ENCODE measurements around the gene CDC42BPA. TPM values are rescaled to one million over a fixed set of nuclear protein-coding genes. Genes with fewer than 3 reads are reported as not detected.

The CDC42BPA gene
- total RNA-seq, 1 experiment from 2014 or later: 25.2 TPM

DNA sequence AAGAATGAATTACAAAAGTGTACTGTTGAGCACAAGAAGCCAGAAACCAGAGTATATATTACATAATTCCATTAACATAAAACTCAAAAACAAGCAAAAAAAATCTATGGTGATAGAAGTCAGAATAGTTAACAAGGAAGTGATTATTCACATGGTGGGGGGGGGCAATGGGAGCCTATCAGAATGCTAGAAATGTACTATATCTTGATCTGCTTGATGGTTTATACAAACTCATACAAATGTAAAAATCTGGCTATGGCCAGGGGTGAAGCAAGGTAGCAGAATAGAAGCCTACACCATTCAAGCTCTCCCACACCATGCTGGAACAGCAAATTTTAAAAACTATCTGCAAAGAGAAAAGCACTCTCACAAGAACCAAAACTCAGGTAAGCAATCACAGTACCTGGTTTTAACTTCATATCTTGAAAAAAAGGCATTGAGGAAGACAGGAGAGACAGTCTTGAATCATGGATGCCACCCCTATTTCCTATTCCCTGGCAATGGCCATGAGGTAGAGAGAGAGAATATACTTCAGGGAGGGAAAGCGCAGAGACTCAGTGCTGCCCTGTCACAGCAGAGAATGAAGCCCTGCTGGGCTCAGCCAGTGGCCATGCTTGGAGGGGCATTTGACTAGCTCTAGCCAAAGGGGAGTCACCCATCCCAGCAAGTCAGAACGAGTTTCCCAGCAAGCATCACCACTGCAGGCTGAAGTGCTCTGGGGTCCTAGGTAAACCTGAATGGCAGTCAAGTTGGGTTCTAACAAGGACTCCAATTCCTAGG is 73.8 kb downstream of the CDC42BPA start (continued):
- TF ChIP-seq NR2C2 (CRISPR knock-in tag; IDR thresholded peaks at IDR 0.05): no peak

DNA sequence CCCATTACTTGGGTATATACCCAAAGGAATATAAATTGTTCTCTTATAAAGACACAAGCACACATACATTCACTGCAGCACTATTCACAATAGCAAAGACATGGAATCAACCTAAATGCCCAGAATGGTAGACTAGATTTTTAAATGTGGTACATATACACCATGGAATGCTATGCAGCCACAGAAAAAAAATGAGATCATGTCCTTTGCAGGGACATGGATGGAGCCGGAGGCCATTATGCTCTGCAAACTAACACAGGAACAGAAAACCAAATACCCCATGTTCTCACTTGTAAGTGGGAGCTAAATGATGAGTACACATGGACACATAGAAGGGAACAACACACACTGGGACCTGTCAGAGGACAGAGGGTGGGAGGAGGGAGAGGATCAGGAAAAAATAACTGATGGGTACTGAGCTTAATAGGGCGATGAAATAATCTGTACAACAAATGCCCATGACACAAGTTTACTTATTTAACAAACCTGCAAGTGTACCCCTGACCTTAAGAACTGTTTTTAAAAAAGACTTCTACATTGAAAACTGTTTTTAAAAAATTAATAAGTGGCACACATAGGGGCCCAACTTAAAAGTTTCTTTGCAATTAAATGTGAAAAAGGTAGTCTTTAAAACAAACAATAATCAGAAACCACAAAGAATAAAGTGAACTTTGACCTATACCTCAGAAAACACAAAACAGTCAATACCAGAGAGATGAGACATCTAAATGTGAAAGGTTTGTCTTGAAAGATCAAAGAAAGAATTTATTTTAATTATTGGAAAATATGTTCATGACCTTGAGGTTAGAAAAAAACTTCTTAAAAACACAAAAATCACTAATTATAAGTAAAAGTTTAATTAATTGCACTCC is 75.2 kb downstream of the CDC42BPA start:
- ATAC-seq (no peak), DNase-seq (ENCODE audit: low spot score) (no peak)
- CTCF ChIA-PET: no interaction called here
- Mint-ChIP-seq H3K4me1 (peaks cover 14% of the 10 kb centered on the region), H3K4me3 (no peak overlapping the region), H3K36me3 (no peaks in the 10 kb centered on the region), H3K9me3 (no peaks in the 10 kb centered on the region), H3K27me3 (ENCODE audit: low read depth) (no peaks in the 10 kb centered on the region), H3K27ac (no peak overlapping the region)
- TF ChIP-seq FOXP1 (CRISPR knock-in tag; IDR thresholded peaks at IDR 0.05; ENCODE audit: borderline replicate concordance): no peak
- TF ChIP-seq NFYB (CRISPR knock-in tag; conservative IDR thresholded peaks at IDR 0.05; ENCODE audit: low read depth): no peak
- no peak for TF ChIP-seq ZNF219 (CRISPR knock-in tag; IDR thresholded peaks at IDR 0.05; ENCODE audit: borderline replicate concordance)
- POLR2A ChIA-PET: no interaction called here

DNA sequence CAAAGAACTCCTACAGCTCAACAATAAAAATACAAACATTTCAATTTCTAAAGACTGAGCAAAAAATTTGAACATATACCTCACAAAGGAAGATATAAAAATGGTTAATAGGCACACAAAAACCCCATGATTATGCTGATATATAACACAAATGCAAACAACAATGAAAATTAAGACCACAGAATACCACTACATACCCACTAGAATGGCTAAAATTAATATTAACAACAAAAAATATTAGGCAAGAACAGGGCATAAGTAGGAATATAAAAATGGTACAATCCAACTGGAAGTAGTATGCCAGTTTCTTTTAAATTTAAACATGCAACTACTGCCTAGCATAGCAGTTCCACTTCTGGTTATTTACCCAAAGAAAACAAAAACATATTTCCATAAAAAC is 77.3 kb downstream of the CDC42BPA start:
- no peak for TF ChIP-seq ELF4 (CRISPR knock-in tag; IDR thresholded peaks at IDR 0.05; ENCODE audit: low read depth)
- TF ChIP-seq, protein P1, sequence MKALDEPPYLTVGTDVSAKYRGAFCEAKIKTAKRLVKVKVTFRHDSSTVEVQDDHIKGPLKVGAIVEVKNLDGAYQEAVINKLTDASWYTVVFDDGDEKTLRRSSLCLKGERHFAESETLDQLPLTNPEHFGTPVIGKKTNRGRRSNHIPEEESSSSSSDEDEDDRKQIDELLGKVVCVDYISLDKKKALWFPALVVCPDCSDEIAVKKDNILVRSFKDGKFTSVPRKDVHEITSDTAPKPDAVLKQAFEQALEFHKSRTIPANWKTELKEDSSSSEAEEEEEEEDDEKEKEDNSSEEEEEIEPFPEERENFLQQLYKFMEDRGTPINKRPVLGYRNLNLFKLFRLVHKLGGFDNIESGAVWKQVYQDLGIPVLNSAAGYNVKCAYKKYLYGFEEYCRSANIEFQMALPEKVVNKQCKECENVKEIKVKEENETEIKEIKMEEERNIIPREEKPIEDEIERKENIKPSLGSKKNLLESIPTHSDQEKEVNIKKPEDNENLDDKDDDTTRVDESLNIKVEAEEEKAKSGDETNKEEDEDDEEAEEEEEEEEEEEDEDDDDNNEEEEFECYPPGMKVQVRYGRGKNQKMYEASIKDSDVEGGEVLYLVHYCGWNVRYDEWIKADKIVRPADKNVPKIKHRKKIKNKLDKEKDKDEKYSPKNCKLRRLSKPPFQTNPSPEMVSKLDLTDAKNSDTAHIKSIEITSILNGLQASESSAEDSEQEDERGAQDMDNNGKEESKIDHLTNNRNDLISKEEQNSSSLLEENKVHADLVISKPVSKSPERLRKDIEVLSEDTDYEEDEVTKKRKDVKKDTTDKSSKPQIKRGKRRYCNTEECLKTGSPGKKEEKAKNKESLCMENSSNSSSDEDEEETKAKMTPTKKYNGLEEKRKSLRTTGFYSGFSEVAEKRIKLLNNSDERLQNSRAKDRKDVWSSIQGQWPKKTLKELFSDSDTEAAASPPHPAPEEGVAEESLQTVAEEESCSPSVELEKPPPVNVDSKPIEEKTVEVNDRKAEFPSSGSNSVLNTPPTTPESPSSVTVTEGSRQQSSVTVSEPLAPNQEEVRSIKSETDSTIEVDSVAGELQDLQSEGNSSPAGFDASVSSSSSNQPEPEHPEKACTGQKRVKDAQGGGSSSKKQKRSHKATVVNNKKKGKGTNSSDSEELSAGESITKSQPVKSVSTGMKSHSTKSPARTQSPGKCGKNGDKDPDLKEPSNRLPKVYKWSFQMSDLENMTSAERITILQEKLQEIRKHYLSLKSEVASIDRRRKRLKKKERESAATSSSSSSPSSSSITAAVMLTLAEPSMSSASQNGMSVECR (CRISPR knock-in tag; IDR thresholded peaks at IDR 0.05; ENCODE audit: borderline replicate concordance): no peak
- TF ChIP-seq, protein P2, sequence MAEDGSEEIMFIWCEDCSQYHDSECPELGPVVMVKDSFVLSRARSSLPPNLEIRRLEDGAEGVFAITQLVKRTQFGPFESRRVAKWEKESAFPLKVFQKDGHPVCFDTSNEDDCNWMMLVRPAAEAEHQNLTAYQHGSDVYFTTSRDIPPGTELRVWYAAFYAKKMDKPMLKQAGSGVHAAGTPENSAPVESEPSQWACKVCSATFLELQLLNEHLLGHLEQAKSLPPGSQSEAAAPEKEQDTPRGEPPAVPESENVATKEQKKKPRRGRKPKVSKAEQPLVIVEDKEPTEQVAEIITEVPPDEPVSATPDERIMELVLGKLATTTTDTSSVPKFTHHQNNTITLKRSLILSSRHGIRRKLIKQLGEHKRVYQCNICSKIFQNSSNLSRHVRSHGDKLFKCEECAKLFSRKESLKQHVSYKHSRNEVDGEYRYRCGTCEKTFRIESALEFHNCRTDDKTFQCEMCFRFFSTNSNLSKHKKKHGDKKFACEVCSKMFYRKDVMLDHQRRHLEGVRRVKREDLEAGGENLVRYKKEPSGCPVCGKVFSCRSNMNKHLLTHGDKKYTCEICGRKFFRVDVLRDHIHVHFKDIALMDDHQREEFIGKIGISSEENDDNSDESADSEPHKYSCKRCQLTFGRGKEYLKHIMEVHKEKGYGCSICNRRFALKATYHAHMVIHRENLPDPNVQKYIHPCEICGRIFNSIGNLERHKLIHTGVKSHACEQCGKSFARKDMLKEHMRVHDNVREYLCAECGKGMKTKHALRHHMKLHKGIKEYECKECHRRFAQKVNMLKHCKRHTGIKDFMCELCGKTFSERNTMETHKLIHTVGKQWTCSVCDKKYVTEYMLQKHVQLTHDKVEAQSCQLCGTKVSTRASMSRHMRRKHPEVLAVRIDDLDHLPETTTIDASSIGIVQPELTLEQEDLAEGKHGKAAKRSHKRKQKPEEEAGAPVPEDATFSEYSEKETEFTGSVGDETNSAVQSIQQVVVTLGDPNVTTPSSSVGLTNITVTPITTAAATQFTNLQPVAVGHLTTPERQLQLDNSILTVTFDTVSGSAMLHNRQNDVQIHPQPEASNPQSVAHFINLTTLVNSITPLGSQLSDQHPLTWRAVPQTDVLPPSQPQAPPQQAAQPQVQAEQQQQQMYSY (CRISPR knock-in tag; IDR thresholded peaks at IDR 0.05): no peak
- TF ChIP-seq, protein P3, sequence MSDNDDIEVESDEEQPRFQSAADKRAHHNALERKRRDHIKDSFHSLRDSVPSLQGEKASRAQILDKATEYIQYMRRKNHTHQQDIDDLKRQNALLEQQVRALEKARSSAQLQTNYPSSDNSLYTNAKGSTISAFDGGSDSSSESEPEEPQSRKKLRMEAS (CRISPR knock-in tag; IDR thresholded peaks at IDR 0.05): no peak
- TF ChIP-seq ZNF671 (CRISPR knock-in tag; IDR thresholded peaks at IDR 0.05): no peak
- no peak for TF ChIP-seq EMX1 (CRISPR knock-in tag; IDR thresholded peaks at IDR 0.05)
- no peak for TF ChIP-seq JUN (CRISPR knock-in tag; IDR thresholded peaks at IDR 0.05)
- TF ChIP-seq, protein P4, sequence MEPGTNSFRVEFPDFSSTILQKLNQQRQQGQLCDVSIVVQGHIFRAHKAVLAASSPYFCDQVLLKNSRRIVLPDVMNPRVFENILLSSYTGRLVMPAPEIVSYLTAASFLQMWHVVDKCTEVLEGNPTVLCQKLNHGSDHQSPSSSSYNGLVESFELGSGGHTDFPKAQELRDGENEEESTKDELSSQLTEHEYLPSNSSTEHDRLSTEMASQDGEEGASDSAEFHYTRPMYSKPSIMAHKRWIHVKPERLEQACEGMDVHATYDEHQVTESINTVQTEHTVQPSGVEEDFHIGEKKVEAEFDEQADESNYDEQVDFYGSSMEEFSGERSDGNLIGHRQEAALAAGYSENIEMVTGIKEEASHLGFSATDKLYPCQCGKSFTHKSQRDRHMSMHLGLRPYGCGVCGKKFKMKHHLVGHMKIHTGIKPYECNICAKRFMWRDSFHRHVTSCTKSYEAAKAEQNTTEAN (CRISPR knock-in tag; IDR thresholded peaks at IDR 0.05): no peak
- TF ChIP-seq ZNF317 (CRISPR knock-in tag; IDR thresholded peaks at IDR 0.05; ENCODE audit: borderline replicate concordance, low read depth): no peak
- TF ChIP-seq, protein P5, sequence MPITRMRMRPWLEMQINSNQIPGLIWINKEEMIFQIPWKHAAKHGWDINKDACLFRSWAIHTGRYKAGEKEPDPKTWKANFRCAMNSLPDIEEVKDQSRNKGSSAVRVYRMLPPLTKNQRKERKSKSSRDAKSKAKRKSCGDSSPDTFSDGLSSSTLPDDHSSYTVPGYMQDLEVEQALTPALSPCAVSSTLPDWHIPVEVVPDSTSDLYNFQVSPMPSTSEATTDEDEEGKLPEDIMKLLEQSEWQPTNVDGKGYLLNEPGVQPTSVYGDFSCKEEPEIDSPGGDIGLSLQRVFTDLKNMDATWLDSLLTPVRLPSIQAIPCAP (CRISPR knock-in tag; IDR thresholded peaks at IDR 0.05): no peak
- TF ChIP-seq, protein P6, sequence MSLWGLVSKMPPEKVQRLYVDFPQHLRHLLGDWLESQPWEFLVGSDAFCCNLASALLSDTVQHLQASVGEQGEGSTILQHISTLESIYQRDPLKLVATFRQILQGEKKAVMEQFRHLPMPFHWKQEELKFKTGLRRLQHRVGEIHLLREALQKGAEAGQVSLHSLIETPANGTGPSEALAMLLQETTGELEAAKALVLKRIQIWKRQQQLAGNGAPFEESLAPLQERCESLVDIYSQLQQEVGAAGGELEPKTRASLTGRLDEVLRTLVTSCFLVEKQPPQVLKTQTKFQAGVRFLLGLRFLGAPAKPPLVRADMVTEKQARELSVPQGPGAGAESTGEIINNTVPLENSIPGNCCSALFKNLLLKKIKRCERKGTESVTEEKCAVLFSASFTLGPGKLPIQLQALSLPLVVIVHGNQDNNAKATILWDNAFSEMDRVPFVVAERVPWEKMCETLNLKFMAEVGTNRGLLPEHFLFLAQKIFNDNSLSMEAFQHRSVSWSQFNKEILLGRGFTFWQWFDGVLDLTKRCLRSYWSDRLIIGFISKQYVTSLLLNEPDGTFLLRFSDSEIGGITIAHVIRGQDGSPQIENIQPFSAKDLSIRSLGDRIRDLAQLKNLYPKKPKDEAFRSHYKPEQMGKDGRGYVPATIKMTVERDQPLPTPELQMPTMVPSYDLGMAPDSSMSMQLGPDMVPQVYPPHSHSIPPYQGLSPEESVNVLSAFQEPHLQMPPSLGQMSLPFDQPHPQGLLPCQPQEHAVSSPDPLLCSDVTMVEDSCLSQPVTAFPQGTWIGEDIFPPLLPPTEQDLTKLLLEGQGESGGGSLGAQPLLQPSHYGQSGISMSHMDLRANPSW (CRISPR knock-in tag; conservative IDR thresholded peaks at IDR 0.05; ENCODE audit: low read depth): no peak
- TF ChIP-seq, protein P7, sequence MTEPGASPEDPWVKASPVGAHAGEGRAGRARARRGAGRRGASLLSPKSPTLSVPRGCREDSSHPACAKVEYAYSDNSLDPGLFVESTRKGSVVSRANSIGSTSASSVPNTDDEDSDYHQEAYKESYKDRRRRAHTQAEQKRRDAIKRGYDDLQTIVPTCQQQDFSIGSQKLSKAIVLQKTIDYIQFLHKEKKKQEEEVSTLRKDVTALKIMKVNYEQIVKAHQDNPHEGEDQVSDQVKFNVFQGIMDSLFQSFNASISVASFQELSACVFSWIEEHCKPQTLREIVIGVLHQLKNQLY (CRISPR knock-in tag; IDR thresholded peaks at IDR 0.05): no peak
- TF ChIP-seq HMGA2 (CRISPR knock-in tag; IDR thresholded peaks at IDR 0.05): no peak
- ChIA-PET CTCF (no interaction called here), POLR2A (interaction anchor here (0.7 kb wide), 1 partner anchor 166 kb away, joined by 3 read pairs; no protein-coding TSS in a partner anchor)
- no peak overlapping the region for H3K4me3 Mint-ChIP-seq
- no peak overlapping the region for H3K27ac Mint-ChIP-seq
- ATAC-seq (no peak), DNase-seq (ENCODE audit: low spot score) (no peak)
- no peaks in the 10 kb centered on the region for H3K27me3 Mint-ChIP-seq (ENCODE audit: low read depth)
- H3K9me3 Mint-ChIP-seq: no peaks in the 10 kb centered on the region
- peaks cover 14% of the 10 kb centered on the region for H3K4me1 Mint-ChIP-seq
- H3K36me3 Mint-ChIP-seq: no peaks in the 10 kb centered on the region
